GM12801 (cell line): ENCODE data around the gene HOATZ.

Source experiments
- CTCF ChIP-seq: IDR thresholded peaks from one replicate; pipeline ENCODE4 v1.5.1; 2011; ENCODE audit warnings: control low read depth; ENCODE audit not compliant: insufficient read length; ENCODE audit errors: extremely low read depth

Gene HOATZ

GRCh38 chr11:111561306-111561705, 46.7 kb downstream of the HOATZ start:
- TF ChIP-seq CTCF = no peak

GRCh38 chr11:111561791-111562325, 47.3 kb downstream of the HOATZ start:
- TF ChIP-seq CTCF = no peak

- no peak for TF ChIP-seq CTCF
Measured at GRCh38 chr11:111562692-111563389, 48.3 kb downstream of the HOATZ start.

GRCh38 chr11:111565114-111565720, 50.6 kb downstream of the HOATZ start:
- no peak for TF ChIP-seq CTCF

- TF ChIP-seq CTCF = no peak
Measured at GRCh38 chr11:111566324-111566723, 51.7 kb downstream of the HOATZ start.

- TF ChIP-seq CTCF = no peak
Measured at GRCh38 chr11:111569476-111569875, 54.9 kb downstream of the HOATZ start.

GRCh38 chr11:111570796-111571195, 56.2 kb downstream of the HOATZ start:
- no peak for TF ChIP-seq CTCF
